Ascending aorta (tissue), 2 donors: ENCODE measurements around the gene ARHGAP26. TPM values are rescaled to one million over a fixed set of nuclear protein-coding genes. Genes with fewer than 3 reads are reported as not detected.

ENCODE experiments used
- DNase-seq, 2 donors: peaks; one replicate each; pipeline ENCODE4 v3.0.0-alpha.2; 2019; ENCODE audit warnings: low spot score in 2 of 2
- H3K27ac ChIP-seq, 2 donors: fragments of 200-600 bp; sonication (generic); one replicate each; pipeline ENCODE4 v1.5.1; 2016 to 2017; ENCODE audit warnings: mild to moderate bottlenecking in 1 of 2
- H3K27me3 ChIP-seq: fragments of 200-600 bp; sonication (generic); one replicate; pipeline ENCODE4 v1.5.1; 2017
- H3K36me3 ChIP-seq, 2 donors: fragments of 200-600 bp; sonication (generic); one replicate each; pipeline ENCODE4 v1.5.1; 2016
- H3K4me1 ChIP-seq, 2 donors: fragments of 200-600 bp; sonication (generic); one replicate each; pipeline ENCODE4 v1.5.1; 2016 to 2017; ENCODE audit warnings: mild to moderate bottlenecking in 1 of 2
- H3K4me3 ChIP-seq, 2 donors: fragments of 200-600 bp; sonication (generic); one replicate each; pipeline ENCODE4 v1.5.1; 2016 to 2017; ENCODE audit warnings: mild to moderate bottlenecking in 1 of 2
- H3K9me3 ChIP-seq, 2 donors: fragments of 200-600 bp; sonication (generic); one replicate each; pipeline ENCODE4 v1.5.1; 2016
- CTCF ChIP-seq, 3 experiments: fragments of 200-600 bp in 2 of 3; fragments of 450-650 bp in 1 of 3; sonication (generic) in 2 of 3; IDR thresholded peaks; one replicate each; pipeline ENCODE4 v1.5.1; 2016 to 2019; ENCODE audit warnings: antibody characterized with exemption in 3 of 3, mild to moderate bottlenecking in 1 of 3, moderate library complexity in 1 of 3
- intact Hi-C: fragments of 100-400 bp; cut with DNase I; formaldehyde crosslinking; loops from one replicate; pipeline ENCODE4 v1.15.1; 2023
- total RNA-seq: library from RNA; depleted of rRNA; stranded (reverse); fragments of >200 nt; gene quantifications from one replicate; pipeline ENCODE4 v1.1.0, GENCODE V29; 2016

Gene ARHGAP26
- total RNA-seq, 1 donor from 2014 or later, result 34.9 TPM

DNA sequence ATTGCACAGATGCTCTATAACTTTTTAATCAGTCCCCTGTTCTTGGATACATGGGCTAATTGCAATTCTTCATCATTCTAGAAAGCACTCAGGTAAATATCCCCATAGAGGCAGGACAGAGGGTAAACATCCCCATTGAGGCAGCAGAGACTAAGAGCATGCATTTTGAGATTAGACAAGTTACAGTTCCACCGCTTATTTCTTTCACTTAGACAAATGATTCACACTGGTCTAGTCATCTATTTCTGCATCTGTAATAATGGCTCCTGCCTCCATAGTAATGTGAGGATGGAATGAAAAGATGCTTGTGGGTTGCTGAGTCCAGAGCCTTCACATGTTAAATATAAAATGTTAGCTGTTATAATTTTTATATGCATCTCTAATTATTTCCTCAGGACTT is 276.9 kb downstream of the ARHGAP26 start:
- DNase-seq, result no peak
- no peak overlapping the region for H3K4me3 ChIP-seq
- no peak overlapping the region for H3K27ac ChIP-seq

GRCh38 chr5:143050183-143050582 is 280.0 kb downstream of the ARHGAP26 start:
- no peak overlapping the region for H3K27ac ChIP-seq
- TF ChIP-seq CTCF (IDR thresholded peaks at IDR 0.05), result no peak
- no peaks in the 10 kb centered on the region for H3K9me3 ChIP-seq
- H3K4me3 ChIP-seq, result no peak overlapping the region
- intact Hi-C loops, result no loop called here
- peaks cover 4 to 13% of the 10 kb centered on the region in 2 donors for H3K4me1 ChIP-seq
- DNase-seq, result no peak
- no peaks in the 10 kb centered on the region for H3K27me3 ChIP-seq
- peaks cover 0 to 3% of the 10 kb centered on the region in 2 donors for H3K36me3 ChIP-seq

More for the DNA sequence above, 276.9 kb downstream of the ARHGAP26 start:
- Histone ChIP-seq H3K27me3 (no peaks in the 10 kb centered on the region), H3K36me3 (peaks cover 4 to 7% of the 10 kb centered on the region in 2 donors), H3K4me1 (peaks cover 4 to 13% of the 10 kb centered on the region in 2 donors), H3K9me3 (no peaks in the 10 kb centered on the region)
- TF ChIP-seq CTCF (IDR thresholded peaks at IDR 0.05), result no peak
- intact Hi-C loops, result no loop called here

- no peaks in the 10 kb centered on the region for H3K9me3 ChIP-seq
- no peak for DNase-seq
These were observed 281.3 kb downstream of the ARHGAP26 start for GRCh38 chr5:143051244-143052058.

DNA sequence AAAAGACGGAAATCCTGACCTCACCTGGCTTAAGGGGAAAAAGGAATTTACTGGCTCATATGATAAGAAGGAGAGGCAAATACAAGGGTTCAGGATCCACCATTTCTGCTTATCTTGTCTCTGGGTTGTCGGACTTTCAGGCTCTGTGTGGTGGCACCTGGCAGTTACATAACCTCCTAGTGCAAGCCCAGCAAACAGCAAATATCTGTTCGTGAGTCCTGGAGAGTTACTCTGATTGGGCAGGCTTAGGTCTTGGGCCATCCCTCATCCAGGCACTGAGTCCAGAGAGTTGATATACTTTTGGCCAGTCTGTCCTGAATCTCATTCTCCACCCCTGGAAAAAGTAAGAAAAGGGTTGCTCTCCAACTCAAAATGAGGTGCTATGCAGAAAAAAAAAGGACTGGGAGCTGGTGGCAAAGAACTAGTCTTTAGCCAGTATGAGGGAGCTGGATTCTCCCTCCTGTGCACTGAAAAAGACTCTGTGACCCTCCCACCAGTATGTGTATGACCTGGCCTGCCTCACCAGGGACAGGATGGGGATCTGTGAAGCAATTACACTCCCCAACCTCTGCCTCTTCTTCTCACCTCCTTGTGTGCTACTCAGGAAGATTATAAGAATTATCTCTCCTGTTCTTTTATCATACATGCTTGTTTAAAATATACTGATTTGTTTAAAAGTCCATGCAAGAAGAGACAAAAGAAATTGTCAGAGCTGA is 282.9 kb downstream of the ARHGAP26 start:
- Histone ChIP-seq H3K9me3 (no peaks in the 10 kb centered on the region), H3K4me3 (no peak overlapping the region), H3K27me3 (no peaks in the 10 kb centered on the region), H3K4me1 (peaks cover 4 to 13% of the 10 kb centered on the region in 2 donors), H3K36me3 (peaks cover 9 to 21% of the 10 kb centered on the region in 2 donors), H3K27ac (no peak overlapping the region)
- intact Hi-C loops, result no loop called here
- no peak for TF ChIP-seq CTCF (IDR thresholded peaks at IDR 0.05)
- no peak for DNase-seq

More at GRCh38 chr5:143051244-143052058, 281.3 kb downstream of the ARHGAP26 start:
- Histone ChIP-seq H3K36me3 (peaks cover 3 to 6% of the 10 kb centered on the region in 2 donors), H3K27ac (peak overlapping the region; percentile 61 to 68), H3K27me3 (no peaks in the 10 kb centered on the region), H3K4me3 (no peak overlapping the region), H3K4me1 (peaks cover 4 to 13% of the 10 kb centered on the region in 2 donors)
- intact Hi-C loops, result no loop called here
- TF ChIP-seq CTCF (IDR thresholded peaks at IDR 0.05), result no peak

DNA sequence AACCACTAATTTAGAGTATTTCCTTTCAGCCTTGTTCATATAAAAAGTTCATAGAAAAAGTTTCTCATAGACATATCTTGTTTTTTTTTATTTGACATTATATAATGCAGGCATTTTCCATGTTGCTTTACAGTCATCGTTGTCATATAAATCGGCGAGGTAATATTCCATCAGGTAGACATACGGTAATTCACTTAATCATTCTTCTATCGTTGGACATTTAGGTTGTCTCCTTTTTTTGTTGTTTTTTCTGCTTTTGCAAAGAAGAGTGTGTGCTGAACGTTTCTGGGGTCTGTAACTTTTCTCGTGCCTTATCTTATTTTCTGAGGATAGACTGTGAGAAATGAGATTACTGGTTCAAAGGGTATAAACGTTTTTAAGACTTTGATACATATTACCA is 283.6 kb downstream of the ARHGAP26 start:
- intact Hi-C loops, result no loop called here
- H3K27me3 ChIP-seq, result no peaks in the 10 kb centered on the region
- no peak for TF ChIP-seq CTCF (IDR thresholded peaks at IDR 0.05)
- H3K36me3 ChIP-seq, result peaks cover 10 to 22% of the 10 kb centered on the region in 2 donors
- H3K9me3 ChIP-seq, result no peaks in the 10 kb centered on the region
- H3K4me3 ChIP-seq, result no peak overlapping the region
- no peak for DNase-seq
- peaks cover 4 to 13% of the 10 kb centered on the region in 2 donors for H3K4me1 ChIP-seq
- no peak overlapping the region for H3K27ac ChIP-seq
